KMS-11 (cell line): ENCODE measurements around the gene MBNL1.

Source experiments
- H2AFZ ChIP-seq: fragments of 200-600 bp; sonication (generic); 2 replicates; pipeline ENCODE4 v1.6.1; 2016; ENCODE audit warnings: antibody characterized with exemption, mixed run types, low read depth
- H3K27ac ChIP-seq: fragments of 200-600 bp; sonication (generic); 2 replicates; pipeline ENCODE4 v1.6.1; 2016; ENCODE audit warnings: mild to moderate bottlenecking, mixed run types
- H3K27me3 ChIP-seq: fragments of 200-600 bp; sonication (generic); 2 replicates; pipeline ENCODE4 v1.6.1; 2017; ENCODE audit warnings: mild to moderate bottlenecking, low read depth, mixed run types, moderate library complexity; ENCODE audit not compliant: insufficient read depth
- H3K36me3 ChIP-seq: fragments of 200-600 bp; sonication (generic); 2 replicates; pipeline ENCODE4 v1.6.1; 2017; ENCODE audit warnings: mild to moderate bottlenecking, mixed run types; ENCODE audit not compliant: insufficient read depth
- H3K4me1 ChIP-seq: fragments of 200-600 bp; sonication (generic); 2 replicates; pipeline ENCODE4 v1.6.1; 2016; ENCODE audit warnings: mild to moderate bottlenecking, low read depth, mixed run types; ENCODE audit not compliant: poor library complexity, severe bottlenecking
- H3K4me2 ChIP-seq: fragments of 200-600 bp; sonication (generic); 2 replicates; pipeline ENCODE4 v1.7.0; 2016; ENCODE audit warnings: mild to moderate bottlenecking, mixed run types
- H3K4me3 ChIP-seq: fragments of 200-600 bp; sonication (generic); IDR thresholded peaks from 2 replicates; pipeline ENCODE4 v1.6.1; 2017; ENCODE audit warnings: low read depth, low read length, mixed read lengths; ENCODE audit not compliant: insufficient read depth
- H3K79me2 ChIP-seq: fragments of 200-600 bp; sonication (generic); 2 replicates; pipeline ENCODE4 v1.6.1; 2016; ENCODE audit warnings: low read depth, mixed run types; ENCODE audit not compliant: insufficient read depth
- H3K9ac ChIP-seq: fragments of 200-600 bp; sonication (generic); 2 replicates; pipeline ENCODE4 v1.6.1; 2016; ENCODE audit warnings: mild to moderate bottlenecking, mixed run types
- H4K20me1 ChIP-seq: fragments of 200-600 bp; sonication (generic); 2 replicates; pipeline ENCODE4 v1.6.1; 2016; ENCODE audit warnings: mild to moderate bottlenecking, mixed run types; ENCODE audit not compliant: insufficient read depth
- CTCF ChIP-seq: fragments of 200-600 bp; sonication (generic); conservative IDR thresholded peaks from 2 replicates; pipeline ENCODE4 v1.6.1; 2017; ENCODE audit warnings: low read depth, mild to moderate bottlenecking, antibody characterized with exemption, low read length, moderate library complexity, mixed read lengths

MBNL1 gene

GRCh38 chr3:152356870-152357276 lies 88.1 kb downstream of the MBNL1 start:
- Histone ChIP-seq H3K36me3 (no peaks in the 10 kb centered on the region), H4K20me1 (peaks cover 89% of the 10 kb centered on the region), H3K4me3 (no peak overlapping the region), H3K4me1 (peaks cover 82% of the 10 kb centered on the region), H3K79me2 (peaks cover 100% of the 10 kb centered on the region), H3K27ac (no peak overlapping the region), H3K27me3 (no peaks in the 10 kb centered on the region), H2AFZ (no peak overlapping the region), H3K9ac (no peak overlapping the region), H3K4me2 (no peak overlapping the region)
- TF ChIP-seq CTCF, result no peak

GRCh38 chr3:152357587-152357986 lies 88.9 kb downstream of the MBNL1 start:
- no peaks in the 10 kb centered on the region for H3K27me3 ChIP-seq
- no peak overlapping the region for H3K4me3 ChIP-seq
- H2AFZ ChIP-seq, result no peak overlapping the region
- H3K27ac ChIP-seq, result no peak overlapping the region
- no peak for TF ChIP-seq CTCF
- H3K9ac ChIP-seq, result no peak overlapping the region
- peaks cover 89% of the 10 kb centered on the region for H4K20me1 ChIP-seq
- H3K4me2 ChIP-seq, result no peak overlapping the region
- peaks cover 100% of the 10 kb centered on the region for H3K79me2 ChIP-seq
- no peaks in the 10 kb centered on the region for H3K36me3 ChIP-seq
- H3K4me1 ChIP-seq, result peaks cover 82% of the 10 kb centered on the region

GRCh38 chr3:152359385-152360248 lies 90.9 kb downstream of the MBNL1 start:
- no peaks in the 10 kb centered on the region for H3K27me3 ChIP-seq
- H3K36me3 ChIP-seq, result no peaks in the 10 kb centered on the region; the same call in 1 of the 2 replicates
- peaks cover 100% of the 10 kb centered on the region for H3K79me2 ChIP-seq
- no peak overlapping the region; the same call in 1 of the 2 replicates for H3K27ac ChIP-seq
- peaks cover 90% of the 10 kb centered on the region for H4K20me1 ChIP-seq
- peaks cover 69% of the 10 kb centered on the region for H3K4me1 ChIP-seq
- TF ChIP-seq CTCF, result no peak
- H2AFZ ChIP-seq, result no peak overlapping the region
- H3K4me3 ChIP-seq, result no peak overlapping the region
- H3K9ac ChIP-seq, result no peak overlapping the region
- H3K4me2 ChIP-seq, result no peak overlapping the region

GRCh38 chr3:152360302-152360701 lies 91.6 kb downstream of the MBNL1 start:
- no peak overlapping the region for H3K9ac ChIP-seq
- no peak overlapping the region for H3K27ac ChIP-seq
- H3K36me3 ChIP-seq, result no peaks in the 10 kb centered on the region; the same call in 1 of the 2 replicates
- no peak overlapping the region for H3K4me2 ChIP-seq
- no peaks in the 10 kb centered on the region for H3K27me3 ChIP-seq
- no peak overlapping the region for H2AFZ ChIP-seq
- peaks cover 100% of the 10 kb centered on the region for H3K79me2 ChIP-seq
- H3K4me1 ChIP-seq, result peaks cover 63% of the 10 kb centered on the region
- peaks cover 91% of the 10 kb centered on the region for H4K20me1 ChIP-seq
- H3K4me3 ChIP-seq, result no peak overlapping the region
- no peak for TF ChIP-seq CTCF
